Cardiac muscle cell (in vitro differentiated cells and primary cell): ENCODE results near the gene ZNF521. TPM values are rescaled to one million over a fixed set of nuclear protein-coding genes. Genes with fewer than 3 reads are reported as not detected.

ENCODE experiments used
- DNase-seq, 2 donors: peaks; one replicate each; pipeline versions ENCODE4 v3.0.0 to v3.0.0-alpha.2; 2010 to 2017; ENCODE audit warnings: low read depth in 1 of 2, low spot score in 1 of 2
- H3K27ac ChIP-seq: fragments of 200-600 bp; sonication (generic); 2 replicates; pipeline ENCODE4 v1.5.1; 2016
- H3K27me3 ChIP-seq: fragments of 200-600 bp; sonication (generic); 2 replicates; pipeline ENCODE4 v1.6.0; 2016; ENCODE audit warnings: control low read depth
- H3K36me3 ChIP-seq: fragments of 200-600 bp; sonication (generic); 2 replicates; pipeline ENCODE4 v1.5.1; 2016; ENCODE audit warnings: control low read depth
- H3K4me1 ChIP-seq: fragments of 200-600 bp; sonication (generic); 2 replicates; pipeline ENCODE4 v1.8.1; 2017; ENCODE audit warnings: low read depth, mild to moderate bottlenecking, mixed run types
- H3K4me3 ChIP-seq: fragments of 200-600 bp; sonication (generic); 2 replicates; pipeline ENCODE4 v1.5.1; 2016; ENCODE audit warnings: mild to moderate bottlenecking
- H3K9me3 ChIP-seq: fragments of 200-600 bp; sonication (generic); 2 replicates; pipeline ENCODE4 v1.5.1; 2017; ENCODE audit warnings: low read depth, mild to moderate bottlenecking, control low read depth
- CTCF ChIP-seq: IDR thresholded peaks from 2 replicates; pipeline ENCODE4 v1.5.1; 2012; ENCODE audit warnings: low read depth, mild to moderate bottlenecking, low read length
- polyA plus RNA-seq: library from polyadenylated mRNA; unstranded; fragments of >200 nt; fragmentation: Nextera tagmentation; extraction: Ambion mirVana; gene quantifications from 2 replicates; pipeline ENCODE4 v1.2.1, GENCODE V29; 2016
- total RNA-seq: library from RNA; depleted of rRNA; stranded (reverse); fragments of >200 nt; gene quantifications from 2 replicates; pipeline ENCODE4 v1.2.3, GENCODE V29; 2016

The ZNF521 gene
- total and polyA plus RNA-seq, 2 experiments from 2014 or later = 34.2 to 442 TPM

- peak overlapping the region; percentile 56 for H3K27ac ChIP-seq
- DNase-seq = no peak
- TF ChIP-seq CTCF = no peak
- H3K4me3 ChIP-seq = no peak overlapping the region
- H3K36me3 ChIP-seq = no peaks in the 10 kb centered on the region
- H3K27me3 ChIP-seq = no peaks in the 10 kb centered on the region
- peaks cover 76% of the 10 kb centered on the region for H3K4me1 ChIP-seq
- no peaks in the 10 kb centered on the region for H3K9me3 ChIP-seq
These were observed 114.2 kb downstream of the ZNF521 start for GRCh38 chr18:25237571-25238267.

GRCh38 chr18:25236736-25237135, 115.2 kb downstream of the ZNF521 start:
- H3K27ac ChIP-seq = no peak overlapping the region
- TF ChIP-seq CTCF = no peak
- peaks cover 79% of the 10 kb centered on the region for H3K4me1 ChIP-seq
- no peaks in the 10 kb centered on the region for H3K9me3 ChIP-seq
- DNase-seq = no peak
- no peaks in the 10 kb centered on the region for H3K36me3 ChIP-seq
- H3K4me3 ChIP-seq = no peak overlapping the region
- no peaks in the 10 kb centered on the region for H3K27me3 ChIP-seq

GRCh38 chr18:25235401-25236042, 116.4 kb downstream of the ZNF521 start:
- no peaks in the 10 kb centered on the region for H3K27me3 ChIP-seq
- H3K36me3 ChIP-seq = no peaks in the 10 kb centered on the region
- TF ChIP-seq CTCF = no peak
- no peaks in the 10 kb centered on the region for H3K9me3 ChIP-seq
- H3K4me3 ChIP-seq = no peak overlapping the region
- DNase-seq = no peak
- H3K27ac ChIP-seq = no peak overlapping the region
- peaks cover 72% of the 10 kb centered on the region for H3K4me1 ChIP-seq

GRCh38 chr18:25234740-25235345, 117.1 kb downstream of the ZNF521 start:
- Histone ChIP-seq H3K27me3 (no peaks in the 10 kb centered on the region), H3K4me3 (no peak overlapping the region), H3K9me3 (no peaks in the 10 kb centered on the region), H3K27ac (no peak overlapping the region), H3K36me3 (no peaks in the 10 kb centered on the region), H3K4me1 (peaks cover 73% of the 10 kb centered on the region)
- peak in 1 of 2 donors; percentile 49 for DNase-seq
- no peak for TF ChIP-seq CTCF

- no peaks in the 10 kb centered on the region for H3K36me3 ChIP-seq
- no peak for TF ChIP-seq CTCF
- DNase-seq = no peak
- peaks cover 73% of the 10 kb centered on the region for H3K4me1 ChIP-seq
- no peaks in the 10 kb centered on the region for H3K27me3 ChIP-seq
- H3K27ac ChIP-seq = peak overlapping the region; percentile 70
- no peak overlapping the region for H3K4me3 ChIP-seq
- no peaks in the 10 kb centered on the region for H3K9me3 ChIP-seq
These were observed 117.7 kb downstream of the ZNF521 start for GRCh38 chr18:25234322-25234639.
